Hematopoietic multipotent progenitor cell treated with erythropoietin and hydrocortisone succinate and interleukin-3 and kit ligand, for 8 days (in vitro differentiated cells): ENCODE data around the gene PUS3.
"Not testable (repeated sequence)": the region's sequence is repeated elsewhere in the genome, so short reads cannot be mapped to it uniquely, and the experiment has no call there.

ENCODE experiments used
- DNase-seq: peaks from one replicate; pipeline ENCODE4 v3.0.0-alpha.2; 2015

The PUS3 gene

DNA sequence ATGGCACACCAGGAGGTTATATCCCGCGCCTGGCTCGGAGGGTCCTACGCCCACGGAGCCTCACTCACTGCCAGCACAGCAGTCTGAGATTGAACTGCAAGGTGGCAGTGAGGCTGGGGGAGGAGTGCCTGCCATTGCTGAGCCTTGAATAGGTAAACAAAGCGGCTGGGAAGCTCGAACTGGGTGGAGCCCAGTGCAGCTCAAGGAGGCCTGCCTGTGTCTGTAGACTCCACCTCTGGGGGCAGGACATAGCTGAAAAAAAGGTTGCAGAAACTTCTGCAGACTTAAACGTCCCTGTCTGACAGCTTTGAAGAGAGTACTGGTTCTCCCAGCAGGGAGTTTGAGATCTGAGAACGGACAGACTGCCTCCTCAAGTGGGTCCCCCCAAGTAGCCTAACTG is 45.3 kb downstream of the PUS3 start:
- not testable (repeated sequence) for DNase-seq

DNA sequence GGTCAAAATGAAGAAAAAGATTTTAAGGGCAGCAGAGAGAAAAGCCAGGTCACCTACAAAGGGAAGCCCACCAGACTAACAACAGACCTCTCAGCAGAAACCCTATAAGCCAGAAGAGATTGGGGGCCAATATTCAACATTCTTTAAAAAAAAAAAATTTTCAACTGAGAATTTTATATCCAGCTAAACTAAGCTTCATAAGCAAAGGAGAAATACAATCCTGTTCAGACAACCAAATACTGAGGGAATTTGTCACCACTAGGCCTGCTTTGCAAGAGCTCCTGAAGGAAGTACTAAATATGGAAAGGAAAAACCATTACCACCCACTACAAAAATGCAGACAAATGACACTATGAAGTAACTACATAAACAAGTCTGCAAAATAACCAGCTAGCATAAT is 56.8 kb downstream of the PUS3 start:
- no peak for DNase-seq
